ENCODE results near the gene PKN2. TPM values are rescaled to one million over a fixed set of nuclear protein-coding genes. Genes with fewer than 3 reads are reported as not detected.

Gene PKN2
- total and polyA plus RNA-seq, 2 experiments from 2014 or later = 22.5 to 27.6 TPM

DNA sequence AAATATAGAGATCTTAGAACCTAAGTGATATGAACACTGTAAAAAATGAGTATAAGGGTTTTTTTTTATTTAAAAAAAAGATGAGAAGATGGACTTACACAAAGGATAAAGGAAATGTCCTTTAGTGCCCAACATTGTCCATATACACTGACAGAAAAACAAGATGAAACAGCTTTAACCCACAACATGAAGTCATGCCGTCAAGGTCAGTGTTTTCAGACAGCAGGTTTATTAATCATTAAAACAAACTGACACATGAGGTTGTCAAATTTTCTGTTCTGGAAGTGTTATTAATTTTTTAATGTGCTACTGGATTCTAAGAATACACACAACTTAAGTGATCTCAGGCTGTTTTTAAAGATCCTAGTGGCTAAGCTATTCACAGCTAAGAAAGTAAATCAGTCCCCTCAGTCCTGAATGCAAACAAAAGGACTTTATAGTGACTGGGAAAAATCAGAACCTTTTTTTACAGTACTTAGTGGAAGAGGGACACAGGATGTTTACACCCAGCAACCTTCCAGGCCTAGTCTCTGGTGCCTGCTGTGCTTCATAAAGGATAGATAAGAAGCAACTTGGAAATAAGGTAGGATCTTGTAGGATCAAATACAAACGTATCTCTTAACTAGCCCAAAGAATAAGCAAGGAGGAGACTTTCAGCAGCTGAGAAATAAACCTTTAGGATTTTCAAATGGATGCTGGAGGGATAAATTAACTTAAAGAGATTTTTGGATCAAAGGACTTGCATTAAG, 21.9 kb upstream of the PKN2 start:
- Histone ChIP-seq H3K27me3 (no peaks in the 10 kb centered on the region), H3K9me3 (ENCODE audit: low read depth) (no peaks in the 10 kb centered on the region), H3K4me3 (no peak overlapping the region), H3K36me3 (no peaks in the 10 kb centered on the region), H3K4me1 (ENCODE audit: low read depth) (peaks cover 11% of the 10 kb centered on the region), H3K27ac (peak overlapping the region; percentile 17)
- DNase-seq (ENCODE audit: low read depth in 1 of 2, low spot score in 1 of 2) = no peak
- TF ChIP-seq, protein P1, sequence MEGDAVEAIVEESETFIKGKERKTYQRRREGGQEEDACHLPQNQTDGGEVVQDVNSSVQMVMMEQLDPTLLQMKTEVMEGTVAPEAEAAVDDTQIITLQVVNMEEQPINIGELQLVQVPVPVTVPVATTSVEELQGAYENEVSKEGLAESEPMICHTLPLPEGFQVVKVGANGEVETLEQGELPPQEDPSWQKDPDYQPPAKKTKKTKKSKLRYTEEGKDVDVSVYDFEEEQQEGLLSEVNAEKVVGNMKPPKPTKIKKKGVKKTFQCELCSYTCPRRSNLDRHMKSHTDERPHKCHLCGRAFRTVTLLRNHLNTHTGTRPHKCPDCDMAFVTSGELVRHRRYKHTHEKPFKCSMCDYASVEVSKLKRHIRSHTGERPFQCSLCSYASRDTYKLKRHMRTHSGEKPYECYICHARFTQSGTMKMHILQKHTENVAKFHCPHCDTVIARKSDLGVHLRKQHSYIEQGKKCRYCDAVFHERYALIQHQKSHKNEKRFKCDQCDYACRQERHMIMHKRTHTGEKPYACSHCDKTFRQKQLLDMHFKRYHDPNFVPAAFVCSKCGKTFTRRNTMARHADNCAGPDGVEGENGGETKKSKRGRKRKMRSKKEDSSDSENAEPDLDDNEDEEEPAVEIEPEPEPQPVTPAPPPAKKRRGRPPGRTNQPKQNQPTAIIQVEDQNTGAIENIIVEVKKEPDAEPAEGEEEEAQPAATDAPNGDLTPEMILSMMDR (IDR thresholded peaks at IDR 0.05; ENCODE audit: low read depth, low read length) = no peak

DNA sequence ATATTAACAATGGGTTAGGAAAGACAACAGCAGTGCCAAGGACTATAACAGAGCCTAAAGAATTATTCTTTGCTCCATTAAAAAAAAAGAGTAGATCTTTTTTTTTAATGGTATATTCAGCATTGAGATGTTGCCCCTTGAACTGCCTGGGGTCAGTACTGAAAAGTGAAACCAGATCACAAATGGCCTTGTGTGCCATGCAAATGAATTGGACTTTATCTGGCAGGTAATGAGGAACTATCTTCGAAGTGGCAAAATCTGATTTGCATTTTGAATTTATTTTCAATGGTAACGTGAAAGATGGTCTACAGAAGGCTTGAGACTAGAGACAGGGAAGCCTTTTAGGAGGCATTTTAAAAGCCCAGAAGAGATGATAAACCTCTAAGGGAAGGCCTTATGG, 21.4 kb upstream of the PKN2 start:
- no peaks in the 10 kb centered on the region for H3K36me3 ChIP-seq
- no peaks in the 10 kb centered on the region for H3K27me3 ChIP-seq
- DNase-seq (ENCODE audit: low read depth in 1 of 2, low spot score in 1 of 2) = no peak
- peaks cover 11% of the 10 kb centered on the region for H3K4me1 ChIP-seq (ENCODE audit: low read depth)
- no peak overlapping the region for H3K4me3 ChIP-seq
- H3K9me3 ChIP-seq (ENCODE audit: low read depth) = no peaks in the 10 kb centered on the region
- TF ChIP-seq, protein P1 (IDR thresholded peaks at IDR 0.05; ENCODE audit: low read depth, low read length) = no peak
- H3K27ac ChIP-seq = no peak overlapping the region

DNA sequence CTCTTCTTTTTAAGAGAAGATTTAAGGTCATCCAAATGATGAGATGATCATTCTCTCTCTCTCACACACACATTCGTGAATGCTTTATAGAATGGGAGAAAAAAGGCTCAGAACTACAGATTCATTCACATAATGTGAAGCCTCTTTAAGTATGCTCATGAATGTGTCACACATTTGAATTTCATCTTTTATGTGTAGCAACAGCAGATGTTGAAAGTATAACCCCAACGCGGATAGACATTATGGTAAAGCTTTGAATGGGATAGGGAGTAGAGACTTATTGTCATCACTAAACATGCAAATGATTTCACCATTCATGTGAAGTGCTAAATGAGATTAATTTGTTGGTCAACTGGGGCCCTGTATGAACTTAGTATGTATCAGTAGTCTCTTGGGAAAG, 15.7 kb upstream of the PKN2 start:
- H3K4me3 ChIP-seq = no peak overlapping the region
- H3K27ac ChIP-seq = no peak overlapping the region
- TF ChIP-seq, protein P1 (IDR thresholded peaks at IDR 0.05; ENCODE audit: low read depth, low read length) = no peak

DNA sequence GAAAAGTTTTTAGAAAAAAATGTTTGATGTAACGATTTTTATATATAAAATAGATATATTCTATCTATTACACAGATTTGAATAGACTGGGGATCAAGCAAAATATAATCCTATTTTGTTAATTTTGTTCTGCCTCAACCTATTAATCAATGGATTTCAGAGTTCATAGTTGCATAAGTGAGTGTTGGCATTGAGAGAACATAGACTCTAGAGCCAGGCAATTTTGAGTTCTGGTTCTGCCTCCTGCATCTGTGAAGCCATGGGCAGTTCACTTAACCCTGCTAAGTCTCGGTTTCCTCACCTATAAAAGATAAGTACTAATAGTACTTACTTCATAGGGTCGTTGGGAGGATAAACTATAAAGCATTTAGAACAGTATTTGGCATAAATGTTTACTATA, 13.6 kb upstream of the PKN2 start:
- no peak for DNase-seq (ENCODE audit: low read depth in 1 of 2, low spot score in 1 of 2)
- Histone ChIP-seq H3K36me3 (no peaks in the 10 kb centered on the region), H3K4me1 (ENCODE audit: low read depth) (peaks cover 11% of the 10 kb centered on the region), H3K9me3 (ENCODE audit: low read depth) (no peaks in the 10 kb centered on the region), H3K27me3 (no peaks in the 10 kb centered on the region), H3K4me3 (no peak overlapping the region), H3K27ac (no peak overlapping the region)
- TF ChIP-seq, protein P1 (IDR thresholded peaks at IDR 0.05; ENCODE audit: low read depth, low read length) = no peak

More for the DNA sequence above, 15.7 kb upstream of the PKN2 start:
- Histone ChIP-seq H3K4me1 (ENCODE audit: low read depth) (peaks cover 11% of the 10 kb centered on the region), H3K36me3 (no peaks in the 10 kb centered on the region), H3K9me3 (ENCODE audit: low read depth) (no peaks in the 10 kb centered on the region), H3K27me3 (no peaks in the 10 kb centered on the region)
- DNase-seq (ENCODE audit: low read depth in 1 of 2, low spot score in 1 of 2) = no peak

DNA sequence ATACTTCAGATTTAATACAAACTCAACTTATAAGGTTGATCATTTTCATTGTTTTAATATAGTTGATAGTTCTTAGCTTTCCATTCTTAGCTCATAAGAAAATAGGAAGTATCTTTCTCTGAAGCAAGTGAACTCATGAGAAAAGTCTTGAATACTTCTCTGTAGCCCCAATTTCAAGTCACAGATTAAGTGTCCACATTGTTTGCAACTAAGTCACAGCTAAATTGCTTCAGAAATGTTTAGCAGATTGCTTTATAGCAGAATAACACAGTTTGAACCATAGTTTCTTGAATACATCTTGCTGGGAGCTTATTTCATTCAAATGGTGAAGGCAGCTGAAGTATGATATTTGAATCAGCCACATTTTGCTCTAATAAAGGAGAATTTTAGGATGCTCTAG, 10.6 kb upstream of the PKN2 start:
- Histone ChIP-seq H3K4me1 (ENCODE audit: low read depth) (peaks cover 11% of the 10 kb centered on the region), H3K4me3 (no peak overlapping the region), H3K9me3 (ENCODE audit: low read depth) (no peaks in the 10 kb centered on the region), H3K36me3 (no peaks in the 10 kb centered on the region), H3K27ac (no peak overlapping the region), H3K27me3 (no peaks in the 10 kb centered on the region)
- no peak for DNase-seq (ENCODE audit: low read depth in 1 of 2, low spot score in 1 of 2)
- TF ChIP-seq, protein P1 (IDR thresholded peaks at IDR 0.05; ENCODE audit: low read depth, low read length) = no peak

All from cardiac muscle cell (in vitro differentiated cells and primary cell).